ENCODE results near the gene CDX1.

The CDX1 gene

DNA sequence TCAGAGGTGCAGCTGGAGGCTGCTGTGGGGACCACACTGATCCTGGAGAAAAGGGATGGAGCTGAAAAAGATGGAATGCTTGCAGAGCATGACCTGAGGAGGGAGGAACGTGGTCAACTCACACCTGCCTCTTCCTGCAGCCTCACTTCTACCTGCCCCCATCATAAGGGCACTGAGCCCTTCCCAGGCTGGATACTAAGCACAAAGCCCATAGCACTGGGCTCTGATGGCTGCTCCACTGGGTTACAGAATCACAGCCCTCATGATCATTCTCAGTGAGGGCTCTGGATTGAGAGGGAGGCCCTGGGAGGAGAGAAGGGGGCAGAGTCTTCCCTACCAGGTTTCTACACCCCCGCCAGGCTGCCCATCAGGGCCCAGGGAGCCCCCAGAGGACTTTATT, 17.4 kb downstream of the CDX1 start:
- DNase-seq (ENCODE audit: low spot score) = no peak

DNA sequence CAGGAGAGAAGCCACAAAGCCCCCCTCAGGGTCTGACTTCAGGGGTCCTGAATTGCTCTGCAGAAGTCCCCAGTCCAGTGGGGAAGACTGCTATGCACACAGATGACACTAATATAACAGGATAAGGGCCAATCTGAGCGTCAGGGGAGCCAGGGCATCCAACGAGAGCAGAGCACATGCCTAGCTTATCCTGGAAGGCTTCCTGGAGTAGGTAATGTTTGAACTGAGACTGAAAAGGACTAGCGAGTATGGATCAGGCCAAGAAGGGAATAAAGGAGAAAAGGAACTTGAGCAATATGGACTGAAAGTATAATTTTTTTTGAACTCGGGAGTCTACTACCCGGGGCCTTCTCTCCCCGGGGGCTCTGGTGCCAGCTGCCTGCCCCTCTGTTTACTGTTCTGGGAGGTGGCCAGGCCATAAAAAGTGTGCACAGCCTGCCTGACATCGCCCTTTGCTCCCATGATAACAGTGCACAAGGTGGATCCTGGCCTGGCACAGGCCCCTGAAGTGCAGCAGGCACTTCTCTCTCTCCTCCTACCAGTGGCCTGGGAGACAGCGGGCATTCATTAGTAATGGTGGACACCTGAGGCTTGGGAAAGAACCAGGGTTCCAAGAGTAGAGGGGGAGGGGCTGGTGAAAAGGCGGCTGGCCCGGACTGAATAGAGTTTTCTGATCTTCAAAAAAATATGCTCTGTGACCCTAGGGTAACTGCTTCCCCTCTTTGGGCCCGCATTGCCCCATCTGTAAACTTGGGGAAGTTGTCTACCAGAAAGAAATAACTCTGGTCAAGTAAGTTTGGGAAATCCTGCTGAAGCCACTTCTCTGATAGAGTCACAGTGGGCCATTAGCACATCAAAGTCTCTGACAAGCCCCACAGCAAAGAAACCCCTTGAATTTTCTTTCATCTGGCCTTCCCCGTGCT, 18.7 kb downstream of the CDX1 start:
- DNase-seq (ENCODE audit: low spot score) = no peak

DNA sequence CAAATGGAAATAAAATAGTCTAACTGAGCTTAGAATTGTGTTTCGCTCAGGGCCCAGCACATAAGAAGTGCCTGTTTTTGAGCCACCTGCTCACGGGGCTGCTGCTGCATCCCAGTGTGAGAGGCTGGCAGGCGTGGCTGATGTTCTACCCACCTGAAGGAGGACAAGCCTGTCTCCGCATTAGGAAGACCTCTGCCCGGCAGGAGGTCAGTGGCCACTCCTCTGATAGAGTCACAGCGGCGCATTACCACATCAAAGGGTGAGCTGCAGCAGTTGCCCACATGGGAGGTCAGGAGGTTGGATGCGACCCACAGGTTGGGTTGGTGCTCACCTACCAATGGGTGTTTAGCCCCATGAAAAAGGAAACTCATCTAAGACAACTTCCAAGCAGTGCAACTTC, 19.6 kb downstream of the CDX1 start:
- DNase-seq (ENCODE audit: low spot score) = no peak

DNA sequence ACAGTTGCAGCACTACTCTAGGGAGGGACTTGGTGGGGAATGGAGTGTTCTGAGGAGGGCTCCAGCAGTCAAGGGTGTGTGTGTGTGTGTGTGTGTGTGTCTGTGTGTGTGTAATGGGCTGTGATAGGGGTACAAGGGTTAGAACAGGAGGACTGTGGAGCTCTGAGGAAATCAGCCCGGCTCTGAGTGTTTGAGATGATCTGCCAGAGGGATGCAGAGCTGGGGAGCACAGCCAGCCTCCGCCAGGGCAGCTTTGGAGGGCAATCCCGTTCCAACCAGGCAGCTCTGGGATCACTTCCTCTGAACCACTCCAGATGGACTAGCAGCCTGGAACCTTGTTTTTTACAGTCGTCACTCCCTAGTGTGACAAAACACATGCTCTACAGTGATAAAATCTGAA, 20.3 kb downstream of the CDX1 start:
- no peak for DNase-seq (ENCODE audit: low spot score)

DNA sequence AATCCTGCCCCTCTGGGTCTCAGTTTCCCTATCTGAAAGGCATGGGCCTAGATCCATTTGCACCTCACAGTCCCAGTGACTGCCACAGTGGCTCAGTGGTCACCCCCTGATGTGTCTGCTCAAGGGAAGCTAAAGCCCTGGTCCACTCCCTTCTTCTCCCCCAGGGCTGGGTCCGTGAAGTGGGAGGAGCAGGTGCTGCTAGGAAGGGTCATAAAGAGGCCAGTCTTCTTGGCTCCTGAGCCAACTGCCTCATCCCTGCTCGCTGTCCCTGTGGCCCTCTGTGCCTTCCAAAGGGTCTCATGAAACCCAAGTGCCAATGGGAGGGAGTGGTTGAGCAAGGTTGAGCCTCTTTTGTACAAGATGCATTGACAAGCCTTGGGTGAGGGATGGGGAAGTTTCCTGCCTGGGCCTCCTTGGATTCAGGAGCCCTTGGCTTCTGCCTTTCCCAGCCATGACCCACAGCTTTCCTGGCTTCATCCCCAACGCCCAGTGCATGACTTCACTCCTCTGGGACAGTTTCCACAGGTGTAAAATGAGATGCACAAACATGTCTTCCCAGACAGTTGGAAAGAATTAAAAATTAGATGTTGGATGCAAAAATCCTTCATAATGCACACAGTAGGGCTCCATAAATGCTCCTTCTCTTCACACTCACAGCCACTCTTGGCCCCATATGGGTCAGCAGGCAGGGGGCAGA, 21.7 kb downstream of the CDX1 start:
- DNase-seq (ENCODE audit: low spot score) = no peak

DNA sequence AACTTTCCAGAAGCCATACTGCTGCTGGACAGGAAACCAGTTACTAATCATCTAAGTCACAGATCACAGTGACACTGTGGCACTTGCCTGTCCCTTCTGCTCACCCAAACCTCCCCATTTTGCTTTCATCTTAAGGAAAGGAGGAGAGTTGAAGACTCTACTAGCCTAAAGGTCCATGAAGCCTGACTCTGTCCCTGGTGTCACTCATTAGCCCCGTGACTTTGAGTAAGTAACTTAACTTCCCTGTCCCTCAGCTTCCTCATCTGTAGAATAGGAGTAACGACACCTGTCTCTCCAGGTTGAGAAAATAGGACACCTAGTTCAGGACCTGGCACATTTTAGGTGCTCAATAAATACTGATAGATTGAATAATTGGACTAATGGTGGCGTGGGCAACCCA, 22.7 kb downstream of the CDX1 start:
- DNase-seq (ENCODE audit: low spot score) = no peak

DNA sequence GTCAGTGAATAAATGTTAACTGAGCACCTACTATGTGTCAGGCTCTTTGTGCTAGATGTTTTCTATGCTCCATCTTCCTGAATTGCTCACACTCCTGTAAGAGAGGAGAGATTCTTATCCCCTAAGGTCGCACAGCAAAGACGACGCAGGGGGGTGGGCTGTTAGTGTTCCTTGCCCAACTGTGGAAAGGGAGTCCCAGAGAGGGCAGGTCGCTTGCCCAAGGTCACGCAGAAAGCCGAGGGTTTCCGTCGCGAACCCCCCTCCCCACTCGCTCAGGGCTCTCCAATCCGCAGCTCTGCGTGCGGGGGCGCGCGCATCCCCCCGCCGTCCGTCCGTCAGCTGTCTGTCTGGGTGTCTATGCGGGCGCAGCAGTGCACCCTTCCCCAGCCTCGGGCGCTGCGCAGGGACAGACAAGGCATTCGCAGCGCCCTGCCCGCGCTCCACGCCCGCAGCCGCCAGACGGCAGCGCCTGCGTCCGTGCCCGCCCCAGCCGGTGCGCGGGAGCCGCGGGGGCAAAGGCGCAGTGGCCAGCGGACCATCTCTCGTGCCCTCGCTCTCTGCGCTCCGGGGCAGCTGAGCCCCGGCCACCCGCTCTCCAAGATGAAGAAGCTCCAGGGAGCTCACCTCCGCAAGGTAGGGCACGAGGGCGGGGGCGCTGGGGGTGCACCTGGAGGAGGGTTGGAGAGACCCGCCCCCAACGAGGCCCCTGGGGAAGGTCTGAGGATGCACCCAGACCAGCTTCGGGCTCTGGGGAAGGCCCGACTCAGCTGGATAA, 23.3 kb downstream of the CDX1 start, which contains the start of gene SLC6A7:
SLC6A7 (plus strand) TSS at position 335 of the 775 bp plus-strand sequence; CDS start at position 601, 266 bp downstream.
- no peak for DNase-seq (ENCODE audit: low spot score)

DNA sequence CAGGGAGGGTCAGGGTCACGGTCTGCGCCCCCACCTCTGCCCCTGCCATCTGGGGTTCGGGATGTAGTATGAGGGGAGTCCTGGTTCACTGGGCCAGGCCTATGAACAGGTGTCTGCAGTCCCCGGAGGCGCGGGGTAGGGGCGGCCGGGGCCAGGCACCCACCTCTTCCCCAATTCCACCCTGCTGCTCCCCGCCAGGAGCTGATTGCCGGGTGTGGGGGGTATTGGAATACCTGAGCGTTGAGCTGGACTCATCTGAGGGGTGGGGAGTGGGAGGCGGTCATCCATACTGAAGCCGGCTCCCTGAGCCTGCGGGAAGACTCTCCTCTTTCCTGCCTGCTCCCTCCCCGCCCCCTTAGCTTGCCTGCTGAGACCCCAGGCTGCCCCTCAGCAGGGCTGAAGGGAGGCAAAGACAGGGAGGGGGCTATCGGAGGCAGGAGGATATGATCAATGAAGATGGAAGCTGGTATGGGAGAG, 24.0 kb downstream of the CDX1 start:
- DNase-seq (ENCODE audit: low spot score) = no peak

DNA sequence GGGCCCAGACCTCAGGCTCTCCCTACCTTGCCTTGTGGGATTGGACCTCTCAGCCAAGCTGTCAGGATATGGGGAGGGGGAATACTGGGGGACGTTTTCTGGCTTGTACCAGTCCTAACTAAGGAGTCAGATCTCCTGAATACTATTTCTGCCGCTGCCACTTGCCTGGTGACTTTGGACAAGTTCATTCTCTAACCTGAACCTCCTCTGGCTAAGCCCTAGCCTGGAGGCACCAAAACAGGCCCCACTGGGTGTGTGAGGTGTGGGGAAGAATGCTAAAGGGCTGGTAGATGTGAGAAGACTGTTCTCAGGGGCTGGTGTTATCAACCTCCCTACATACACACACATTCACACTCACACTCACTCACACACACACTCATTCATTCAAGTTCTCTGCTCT, 24.4 kb downstream of the CDX1 start:
- no peak for DNase-seq (ENCODE audit: low spot score)

DNA sequence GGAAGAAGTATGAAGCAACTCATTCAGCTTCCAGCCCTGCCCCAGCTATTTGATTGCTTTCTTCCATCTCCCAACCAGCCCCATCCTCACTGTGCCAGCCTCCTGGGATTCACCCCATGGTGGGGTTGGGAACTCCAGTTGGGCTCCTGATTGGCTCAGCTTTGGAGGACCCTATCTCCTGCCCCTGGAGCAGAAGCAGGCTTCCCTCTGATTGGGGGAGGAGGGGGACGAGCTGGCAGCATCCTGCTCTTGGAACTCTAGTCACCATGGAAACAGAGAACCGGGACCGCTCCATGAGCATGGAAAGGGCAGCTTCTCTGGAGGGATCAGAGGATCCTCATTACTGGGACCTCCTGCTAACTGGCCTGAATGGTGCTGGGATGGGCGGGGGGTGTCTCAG, 25.9 kb downstream of the CDX1 start:
- DNase-seq (ENCODE audit: low spot score) = no peak

DNA sequence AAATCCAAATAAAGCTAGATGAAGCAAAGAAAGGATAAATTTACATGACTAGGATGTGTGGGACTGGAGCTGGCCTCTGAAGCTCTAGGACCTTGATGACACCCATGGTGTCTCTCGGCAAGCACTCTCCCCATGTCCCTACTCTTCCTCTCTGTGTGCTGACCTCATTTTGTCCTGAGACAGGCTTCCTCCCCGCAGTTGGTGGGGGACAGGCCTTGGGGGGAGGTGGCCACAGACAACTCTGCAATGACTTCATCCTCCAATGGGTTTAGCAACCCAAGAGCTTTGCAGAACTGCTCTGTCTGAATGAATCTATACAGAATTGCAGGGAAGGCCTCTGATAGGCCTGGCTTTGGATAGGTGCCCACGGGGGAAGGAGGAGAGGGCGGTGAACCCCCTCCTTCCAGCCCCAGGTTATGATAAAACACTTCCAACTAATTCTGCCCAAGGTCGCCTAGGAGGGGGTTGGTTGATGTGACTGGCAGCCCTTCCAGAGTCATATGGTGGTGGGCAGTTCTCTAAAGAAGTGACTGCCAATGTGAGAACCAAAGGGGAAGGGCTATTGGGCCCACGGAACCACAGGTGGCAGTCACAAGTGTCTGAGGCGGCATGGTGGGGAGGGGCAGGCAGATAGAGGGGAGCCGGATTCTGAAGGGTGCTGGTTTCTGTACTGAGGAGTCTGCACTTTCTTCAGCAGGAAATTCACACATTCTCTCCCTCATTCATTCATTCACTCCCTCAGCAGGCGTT, 29.3 kb downstream of the CDX1 start:
- no peak for DNase-seq (ENCODE audit: low spot score)

DNA sequence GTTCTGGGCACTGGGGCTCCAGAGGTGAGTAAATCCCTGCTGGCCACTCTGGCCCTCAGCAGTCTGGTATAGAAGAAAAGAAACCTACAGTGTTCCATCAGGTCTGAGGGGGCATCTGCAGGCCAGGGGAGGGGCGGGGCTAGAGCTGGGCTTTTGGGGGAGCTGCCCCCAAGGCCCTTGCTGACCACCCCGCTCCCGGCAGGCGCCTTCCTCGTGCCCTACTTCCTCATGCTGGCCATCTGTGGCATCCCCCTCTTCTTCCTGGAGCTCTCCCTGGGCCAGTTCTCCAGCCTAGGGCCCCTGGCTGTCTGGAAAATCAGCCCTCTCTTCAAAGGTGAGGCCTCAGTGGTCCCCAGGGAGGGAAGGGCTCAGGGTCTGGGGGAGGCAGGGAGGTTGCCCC, 29.9 kb downstream of the CDX1 start:
- DNase-seq (ENCODE audit: low spot score) = no peak

DNA sequence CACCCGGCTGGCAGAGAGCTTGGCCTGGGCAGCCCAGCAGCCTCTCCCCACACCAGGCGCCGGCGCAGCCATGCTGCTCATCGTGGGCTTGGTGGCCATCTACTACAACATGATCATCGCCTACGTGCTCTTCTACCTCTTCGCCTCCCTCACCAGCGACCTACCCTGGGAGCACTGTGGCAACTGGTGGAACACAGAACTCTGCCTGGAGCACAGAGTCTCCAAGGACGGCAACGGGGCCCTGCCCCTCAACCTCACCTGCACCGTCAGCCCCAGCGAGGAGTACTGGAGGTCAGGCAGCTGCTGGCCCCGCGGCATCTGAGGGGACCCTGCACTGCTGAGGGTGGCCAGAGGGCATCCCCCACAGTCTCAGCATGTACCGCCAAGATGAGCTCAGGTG, 30.4 kb downstream of the CDX1 start:
- DNase-seq (ENCODE audit: low spot score) = no peak

DNA sequence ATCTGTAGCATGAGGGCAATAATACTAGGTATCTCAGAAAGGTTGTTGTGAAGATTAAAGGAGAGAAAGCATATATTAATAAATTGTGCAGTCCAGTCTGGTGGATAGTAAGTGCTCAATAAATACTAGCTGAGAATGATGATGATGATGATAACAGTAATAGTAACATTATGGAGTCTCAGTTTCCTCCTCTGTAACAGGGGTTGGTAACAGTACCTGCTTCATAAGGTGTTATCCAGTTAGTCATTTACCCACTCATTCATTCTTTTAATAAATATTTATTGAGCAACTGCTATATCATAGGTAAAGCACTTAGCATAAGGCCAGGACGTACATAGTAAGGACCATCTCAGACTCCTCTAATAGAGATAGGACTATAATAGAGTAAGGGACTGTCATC, 30.9 kb downstream of the CDX1 start:
- no peak for DNase-seq (ENCODE audit: low spot score)

DNA sequence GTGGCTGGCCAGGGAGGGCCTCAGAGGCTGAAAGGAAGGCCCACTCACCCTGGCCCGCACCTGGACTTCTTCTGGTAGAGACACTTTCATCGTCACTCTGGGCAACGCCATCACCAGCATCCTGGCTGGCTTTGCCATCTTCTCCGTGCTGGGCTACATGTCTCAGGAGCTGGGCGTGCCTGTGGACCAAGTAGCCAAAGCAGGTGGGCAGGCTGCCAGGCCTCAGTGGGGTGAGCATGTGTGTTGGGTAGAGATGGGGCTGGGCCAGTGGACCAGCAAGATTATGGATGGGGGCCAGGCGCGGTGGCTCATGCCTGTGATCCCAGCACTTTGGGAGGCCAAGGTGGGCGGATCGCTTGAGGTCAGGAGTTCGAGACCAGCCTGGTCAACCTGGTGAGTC, 35.9 kb downstream of the CDX1 start:
- DNase-seq (ENCODE audit: low spot score) = no peak

DNA sequence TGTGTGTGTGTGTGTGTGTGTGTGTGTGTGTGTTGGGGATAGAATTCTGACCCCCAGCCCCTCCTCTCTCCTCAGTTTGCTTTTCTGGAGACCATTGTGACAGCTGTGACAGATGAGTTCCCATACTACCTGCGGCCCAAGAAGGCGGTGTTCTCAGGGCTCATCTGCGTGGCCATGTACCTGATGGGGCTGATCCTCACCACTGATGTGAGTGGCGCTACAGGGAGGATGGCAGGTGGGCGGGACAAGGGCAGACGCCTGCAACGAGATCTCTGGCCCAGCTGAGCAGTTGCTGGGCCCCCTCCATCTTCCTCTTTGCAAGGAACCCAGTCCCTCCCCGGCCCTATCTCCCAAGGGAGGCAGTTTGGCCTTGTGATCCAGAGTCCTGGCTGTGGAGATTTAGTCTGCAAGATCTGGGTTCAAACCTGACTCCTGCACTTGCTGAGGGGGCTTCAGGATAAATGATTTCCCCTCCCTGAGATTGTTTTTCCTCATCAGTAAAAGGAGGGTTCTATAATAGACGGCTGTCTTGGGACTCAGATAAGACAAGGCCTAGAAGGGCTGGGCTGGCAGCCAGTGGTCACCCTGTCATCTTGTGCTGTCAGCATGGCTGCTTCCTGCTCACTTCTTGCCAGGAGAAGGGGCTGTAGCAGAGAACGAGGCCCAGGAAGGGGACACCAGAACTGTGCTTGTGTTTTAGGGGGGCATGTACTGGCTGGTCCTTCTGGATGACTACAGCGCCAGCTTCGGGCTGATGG, 37.4 kb downstream of the CDX1 start:
- no peak for DNase-seq (ENCODE audit: low spot score)

DNA sequence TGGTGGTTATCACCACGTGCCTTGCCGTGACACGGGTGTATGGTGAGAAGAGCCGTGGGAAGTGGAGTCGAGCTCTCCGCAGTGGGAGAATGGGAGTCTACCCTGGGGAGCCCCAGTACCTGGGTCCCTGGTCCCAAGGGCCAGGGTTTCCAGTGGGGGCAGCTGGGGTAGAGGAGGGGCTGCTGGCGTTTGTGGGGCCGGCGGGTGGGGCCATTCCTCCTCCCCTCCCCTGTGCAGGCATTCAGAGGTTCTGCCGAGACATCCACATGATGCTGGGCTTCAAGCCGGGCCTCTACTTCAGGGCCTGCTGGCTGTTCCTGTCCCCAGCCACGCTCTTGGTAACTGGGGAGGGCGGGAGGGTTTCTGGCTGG, 38.0 kb downstream of the CDX1 start:
- DNase-seq (ENCODE audit: low spot score) = no peak

DNA sequence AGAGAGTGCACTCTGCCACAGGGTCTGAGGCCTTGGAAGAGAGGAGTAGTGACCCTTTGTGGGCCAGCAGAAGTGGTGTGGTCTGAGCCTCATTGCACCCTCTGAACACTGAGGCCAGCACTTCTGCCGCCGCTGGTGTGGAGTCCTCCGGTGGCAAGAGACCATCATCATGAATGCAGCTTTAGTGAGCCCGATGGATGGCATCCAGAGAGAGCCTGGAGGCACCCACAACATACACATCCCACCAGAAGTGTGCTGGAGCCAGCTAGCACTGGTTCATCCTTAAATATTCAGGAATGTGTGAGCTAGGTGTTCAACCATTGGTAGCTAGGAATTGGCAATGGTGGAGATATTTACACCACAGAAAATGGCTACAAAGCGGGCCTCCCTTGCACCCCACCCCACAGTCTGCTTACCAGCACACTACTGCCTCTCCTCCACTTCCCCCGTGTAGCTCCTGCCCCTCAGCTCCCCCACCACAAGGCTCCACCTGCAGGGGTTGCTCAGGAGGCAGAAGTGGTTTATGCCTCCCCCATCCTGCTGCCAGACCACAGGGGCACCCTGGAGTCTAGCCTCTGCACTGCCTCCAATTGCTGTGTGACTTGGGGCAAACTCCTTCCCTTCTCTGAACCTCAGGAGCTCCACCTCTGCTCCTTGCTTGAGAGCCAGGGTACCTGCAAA, 39.7 kb downstream of the CDX1 start:
- no peak for DNase-seq (ENCODE audit: low spot score)

DNA sequence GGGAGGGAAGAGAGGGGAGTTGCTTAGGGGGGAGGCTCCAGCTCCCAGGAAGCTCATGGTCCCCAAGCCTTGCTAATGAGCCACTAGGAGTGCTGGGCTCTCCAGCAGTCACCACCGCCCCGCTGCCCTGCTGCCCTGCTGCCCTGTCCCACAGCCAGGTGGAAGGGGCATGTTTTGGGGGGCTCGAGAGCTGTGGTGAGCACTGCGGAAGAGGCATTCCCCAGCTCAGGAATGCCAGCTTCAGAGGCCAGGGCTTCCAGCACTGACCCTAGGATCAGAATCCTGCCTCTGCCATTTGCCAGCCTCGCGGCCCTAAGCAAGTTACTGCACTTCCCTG, 40.2 kb downstream of the CDX1 start:
- DNase-seq (ENCODE audit: low spot score) = no peak

Measured in COLO829 (cell line).